Measurements from ENCODE around the gene TERB1. TPM values are rescaled to one million over a fixed set of nuclear protein-coding genes. Genes with fewer than 3 reads are reported as not detected.

Gene TERB1
- total RNA-seq, 1 experiment from 2014 or later, result not detected

DNA sequence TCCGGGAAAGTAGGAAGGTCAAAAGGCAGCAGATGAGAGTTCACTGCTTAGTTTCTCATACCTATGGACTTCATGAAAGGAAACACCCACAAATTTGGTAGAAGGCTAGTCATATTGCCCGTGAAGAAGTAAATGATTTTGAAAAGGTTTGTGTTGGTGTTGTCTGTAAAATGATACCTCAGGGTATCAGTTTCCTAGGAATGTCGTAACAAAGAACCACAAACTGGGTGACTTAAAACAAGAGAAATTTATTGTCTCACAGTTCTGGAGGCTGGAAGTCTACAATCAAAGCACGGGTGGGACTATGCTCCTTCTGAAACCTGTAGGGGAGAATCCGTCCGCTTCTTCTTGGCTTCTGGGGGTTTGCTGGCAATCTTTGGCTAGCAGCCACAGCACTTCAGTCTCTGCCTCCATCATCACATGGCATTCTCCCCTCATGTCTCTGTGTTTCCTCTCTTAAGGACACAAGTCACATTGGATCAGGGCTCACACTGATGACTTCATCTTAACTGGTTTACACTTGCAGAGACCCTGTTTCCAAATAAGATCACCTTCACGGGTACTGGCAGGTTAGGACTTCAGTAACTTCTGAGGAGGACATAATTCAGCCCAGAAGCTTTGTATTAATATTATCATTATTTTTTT lies 31.4 kb upstream of the TERB1 start:
- POLR2A ChIA-PET, result no interaction called here

DNA sequence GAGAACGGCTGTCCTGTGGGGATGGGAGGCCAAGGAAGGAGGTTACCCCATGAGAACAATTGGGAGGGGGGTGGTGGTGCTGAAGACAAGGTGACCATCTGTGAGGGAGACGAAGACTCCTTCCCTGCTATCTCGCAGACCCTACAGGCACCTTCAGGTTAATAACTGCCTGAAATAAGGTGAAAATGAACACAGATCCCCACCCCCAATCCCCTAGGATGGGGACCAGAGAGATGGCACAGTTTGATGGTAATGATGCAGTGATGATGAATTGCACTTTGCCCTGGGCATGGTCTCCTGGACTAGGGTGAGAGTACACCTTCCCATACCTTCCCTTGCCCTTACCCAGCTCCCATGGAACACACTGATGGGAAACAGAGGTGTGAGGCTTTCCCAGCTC lies 30.8 kb upstream of the TERB1 start:
- ChIA-PET CTCF (interaction anchor here (0.6 to 4.7 kb wide), 4 partner anchors 12 to 186 kb away, joined by 3 to 100 read pairs (median 75); partner anchors contain the start of gene CA7), POLR2A (interaction anchor here (1.4 kb wide), 1 partner anchor 41 kb away, joined by 4 read pairs; no protein-coding TSS in a partner anchor)
- Mint-ChIP-seq H3K4me3 (no peak overlapping the region), H3K9me3 (no peaks in the 10 kb centered on the region), H3K36me3 (peaks cover 7% of the 10 kb centered on the region), H3K27ac (no peak overlapping the region), H3K27me3 (ENCODE audit: low read depth) (peaks cover 19% of the 10 kb centered on the region), H3K4me1 (peaks cover 20% of the 10 kb centered on the region)
- DNase-seq (ENCODE audit: low spot score) (no peak), ATAC-seq (no peak)
- TF ChIP-seq ZNF219 (CRISPR knock-in tag; IDR thresholded peaks at IDR 0.05; ENCODE audit: borderline replicate concordance), result no peak
- TF ChIP-seq, protein P1, sequence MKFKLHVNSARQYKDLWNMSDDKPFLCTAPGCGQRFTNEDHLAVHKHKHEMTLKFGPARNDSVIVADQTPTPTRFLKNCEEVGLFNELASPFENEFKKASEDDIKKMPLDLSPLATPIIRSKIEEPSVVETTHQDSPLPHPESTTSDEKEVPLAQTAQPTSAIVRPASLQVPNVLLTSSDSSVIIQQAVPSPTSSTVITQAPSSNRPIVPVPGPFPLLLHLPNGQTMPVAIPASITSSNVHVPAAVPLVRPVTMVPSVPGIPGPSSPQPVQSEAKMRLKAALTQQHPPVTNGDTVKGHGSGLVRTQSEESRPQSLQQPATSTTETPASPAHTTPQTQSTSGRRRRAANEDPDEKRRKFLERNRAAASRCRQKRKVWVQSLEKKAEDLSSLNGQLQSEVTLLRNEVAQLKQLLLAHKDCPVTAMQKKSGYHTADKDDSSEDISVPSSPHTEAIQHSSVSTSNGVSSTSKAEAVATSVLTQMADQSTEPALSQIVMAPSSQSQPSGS (CRISPR knock-in tag; IDR thresholded peaks at IDR 0.05; ENCODE audit: borderline replicate concordance, low read depth), result no peak
- no peak for TF ChIP-seq NR1H2 (CRISPR knock-in tag; IDR thresholded peaks at IDR 0.05)
- no peak for TF ChIP-seq ZBTB21 (CRISPR knock-in tag; IDR thresholded peaks at IDR 0.05; ENCODE audit: borderline replicate concordance)
- TF ChIP-seq, protein P2, sequence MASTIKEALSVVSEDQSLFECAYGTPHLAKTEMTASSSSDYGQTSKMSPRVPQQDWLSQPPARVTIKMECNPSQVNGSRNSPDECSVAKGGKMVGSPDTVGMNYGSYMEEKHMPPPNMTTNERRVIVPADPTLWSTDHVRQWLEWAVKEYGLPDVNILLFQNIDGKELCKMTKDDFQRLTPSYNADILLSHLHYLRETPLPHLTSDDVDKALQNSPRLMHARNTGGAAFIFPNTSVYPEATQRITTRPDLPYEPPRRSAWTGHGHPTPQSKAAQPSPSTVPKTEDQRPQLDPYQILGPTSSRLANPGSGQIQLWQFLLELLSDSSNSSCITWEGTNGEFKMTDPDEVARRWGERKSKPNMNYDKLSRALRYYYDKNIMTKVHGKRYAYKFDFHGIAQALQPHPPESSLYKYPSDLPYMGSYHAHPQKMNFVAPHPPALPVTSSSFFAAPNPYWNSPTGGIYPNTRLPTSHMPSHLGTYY (CRISPR knock-in tag; IDR thresholded peaks at IDR 0.05), result no peak
- no peak for TF ChIP-seq JUN (CRISPR knock-in tag; IDR thresholded peaks at IDR 0.05)
- no peak for TF ChIP-seq TCF7 (CRISPR knock-in tag; IDR thresholded peaks at IDR 0.05; ENCODE audit: low read depth)
- TF ChIP-seq, protein P3, sequence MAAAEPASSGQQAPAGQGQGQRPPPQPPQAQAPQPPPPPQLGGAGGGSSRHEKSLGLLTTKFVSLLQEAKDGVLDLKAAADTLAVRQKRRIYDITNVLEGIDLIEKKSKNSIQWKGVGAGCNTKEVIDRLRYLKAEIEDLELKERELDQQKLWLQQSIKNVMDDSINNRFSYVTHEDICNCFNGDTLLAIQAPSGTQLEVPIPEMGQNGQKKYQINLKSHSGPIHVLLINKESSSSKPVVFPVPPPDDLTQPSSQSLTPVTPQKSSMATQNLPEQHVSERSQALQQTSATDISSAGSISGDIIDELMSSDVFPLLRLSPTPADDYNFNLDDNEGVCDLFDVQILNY (CRISPR knock-in tag; IDR thresholded peaks at IDR 0.05), result no peak
- TF ChIP-seq ZNF423 (CRISPR knock-in tag; IDR thresholded peaks at IDR 0.05), result no peak
- no peak for TF ChIP-seq PRRX2 (CRISPR knock-in tag; IDR thresholded peaks at IDR 0.05)
- TF ChIP-seq GRHL2 (CRISPR knock-in tag; IDR thresholded peaks at IDR 0.05; ENCODE audit: insufficient replicate concordance, severe bottlenecking), result no peak
- TF ChIP-seq MXD4 (CRISPR knock-in tag; IDR thresholded peaks at IDR 0.05; ENCODE audit: borderline replicate concordance), result no peak
- TF ChIP-seq, protein P4, sequence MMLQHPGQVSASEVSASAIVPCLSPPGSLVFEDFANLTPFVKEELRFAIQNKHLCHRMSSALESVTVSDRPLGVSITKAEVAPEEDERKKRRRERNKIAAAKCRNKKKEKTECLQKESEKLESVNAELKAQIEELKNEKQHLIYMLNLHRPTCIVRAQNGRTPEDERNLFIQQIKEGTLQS (CRISPR knock-in tag; conservative IDR thresholded peaks at IDR 0.05), result no peak
- TF ChIP-seq ZNF121 (CRISPR knock-in tag; IDR thresholded peaks at IDR 0.05), result no peak

More for the DNA sequence above, 31.4 kb upstream of the TERB1 start:
- Mint-ChIP-seq H3K9me3 (no peaks in the 10 kb centered on the region), H3K4me1 (peaks cover 17% of the 10 kb centered on the region), H3K27ac (no peak overlapping the region), H3K4me3 (no peak overlapping the region), H3K27me3 (ENCODE audit: low read depth) (peaks cover 24% of the 10 kb centered on the region), H3K36me3 (peaks cover 4% of the 10 kb centered on the region)
- no peak for DNase-seq (ENCODE audit: low spot score)
- CTCF ChIA-PET, result interaction anchor here (4.7 kb wide), 1 partner anchor 35 kb away, joined by 100 read pairs; no protein-coding TSS in a partner anchor
- ATAC-seq, result no peak
- TF ChIP-seq SMAD3 (CRISPR knock-in tag; IDR thresholded peaks at IDR 0.05; ENCODE audit: borderline replicate concordance) (no peak), TCF7 (CRISPR knock-in tag; IDR thresholded peaks at IDR 0.05; ENCODE audit: low read depth) (no peak), PRRX2 (CRISPR knock-in tag; IDR thresholded peaks at IDR 0.05) (no peak), ESRRA (CRISPR knock-in tag; IDR thresholded peaks at IDR 0.05; ENCODE audit: borderline replicate concordance) (no peak), ETV6 (CRISPR knock-in tag; IDR thresholded peaks at IDR 0.05) (no peak), ZNF416 (CRISPR knock-in tag; IDR thresholded peaks at IDR 0.05) (no peak), NFATC4 (CRISPR knock-in tag; IDR thresholded peaks at IDR 0.05) (no peak), FOXK1 (CRISPR knock-in tag; IDR thresholded peaks at IDR 0.05) (no peak)
- TF ChIP-seq, protein P5, sequence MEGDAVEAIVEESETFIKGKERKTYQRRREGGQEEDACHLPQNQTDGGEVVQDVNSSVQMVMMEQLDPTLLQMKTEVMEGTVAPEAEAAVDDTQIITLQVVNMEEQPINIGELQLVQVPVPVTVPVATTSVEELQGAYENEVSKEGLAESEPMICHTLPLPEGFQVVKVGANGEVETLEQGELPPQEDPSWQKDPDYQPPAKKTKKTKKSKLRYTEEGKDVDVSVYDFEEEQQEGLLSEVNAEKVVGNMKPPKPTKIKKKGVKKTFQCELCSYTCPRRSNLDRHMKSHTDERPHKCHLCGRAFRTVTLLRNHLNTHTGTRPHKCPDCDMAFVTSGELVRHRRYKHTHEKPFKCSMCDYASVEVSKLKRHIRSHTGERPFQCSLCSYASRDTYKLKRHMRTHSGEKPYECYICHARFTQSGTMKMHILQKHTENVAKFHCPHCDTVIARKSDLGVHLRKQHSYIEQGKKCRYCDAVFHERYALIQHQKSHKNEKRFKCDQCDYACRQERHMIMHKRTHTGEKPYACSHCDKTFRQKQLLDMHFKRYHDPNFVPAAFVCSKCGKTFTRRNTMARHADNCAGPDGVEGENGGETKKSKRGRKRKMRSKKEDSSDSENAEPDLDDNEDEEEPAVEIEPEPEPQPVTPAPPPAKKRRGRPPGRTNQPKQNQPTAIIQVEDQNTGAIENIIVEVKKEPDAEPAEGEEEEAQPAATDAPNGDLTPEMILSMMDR (IDR thresholded peaks at IDR 0.05), result no peak
- TF ChIP-seq, protein P6, sequence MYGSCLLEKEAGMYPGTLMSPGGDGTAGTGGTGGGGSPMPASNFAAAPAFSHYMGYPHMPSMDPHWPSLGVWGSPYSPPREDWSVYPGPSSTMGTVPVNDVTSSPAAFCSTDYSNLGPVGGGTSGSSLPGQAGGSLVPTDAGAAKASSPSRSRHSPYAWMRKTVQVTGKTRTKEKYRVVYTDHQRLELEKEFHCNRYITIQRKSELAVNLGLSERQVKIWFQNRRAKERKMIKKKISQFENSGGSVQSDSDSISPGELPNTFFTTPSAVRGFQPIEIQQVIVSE (CRISPR knock-in tag; IDR thresholded peaks at IDR 0.05; ENCODE audit: borderline replicate concordance), result no peak
- TF ChIP-seq, protein P7, sequence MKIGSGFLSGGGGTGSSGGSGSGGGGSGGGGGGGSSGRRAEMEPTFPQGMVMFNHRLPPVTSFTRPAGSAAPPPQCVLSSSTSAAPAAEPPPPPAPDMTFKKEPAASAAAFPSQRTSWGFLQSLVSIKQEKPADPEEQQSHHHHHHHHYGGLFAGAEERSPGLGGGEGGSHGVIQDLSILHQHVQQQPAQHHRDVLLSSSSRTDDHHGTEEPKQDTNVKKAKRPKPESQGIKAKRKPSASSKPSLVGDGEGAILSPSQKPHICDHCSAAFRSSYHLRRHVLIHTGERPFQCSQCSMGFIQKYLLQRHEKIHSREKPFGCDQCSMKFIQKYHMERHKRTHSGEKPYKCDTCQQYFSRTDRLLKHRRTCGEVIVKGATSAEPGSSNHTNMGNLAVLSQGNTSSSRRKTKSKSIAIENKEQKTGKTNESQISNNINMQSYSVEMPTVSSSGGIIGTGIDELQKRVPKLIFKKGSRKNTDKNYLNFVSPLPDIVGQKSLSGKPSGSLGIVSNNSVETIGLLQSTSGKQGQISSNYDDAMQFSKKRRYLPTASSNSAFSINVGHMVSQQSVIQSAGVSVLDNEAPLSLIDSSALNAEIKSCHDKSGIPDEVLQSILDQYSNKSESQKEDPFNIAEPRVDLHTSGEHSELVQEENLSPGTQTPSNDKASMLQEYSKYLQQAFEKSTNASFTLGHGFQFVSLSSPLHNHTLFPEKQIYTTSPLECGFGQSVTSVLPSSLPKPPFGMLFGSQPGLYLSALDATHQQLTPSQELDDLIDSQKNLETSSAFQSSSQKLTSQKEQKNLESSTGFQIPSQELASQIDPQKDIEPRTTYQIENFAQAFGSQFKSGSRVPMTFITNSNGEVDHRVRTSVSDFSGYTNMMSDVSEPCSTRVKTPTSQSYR (CRISPR knock-in tag; IDR thresholded peaks at IDR 0.05), result no peak
- TF ChIP-seq, protein P8, sequence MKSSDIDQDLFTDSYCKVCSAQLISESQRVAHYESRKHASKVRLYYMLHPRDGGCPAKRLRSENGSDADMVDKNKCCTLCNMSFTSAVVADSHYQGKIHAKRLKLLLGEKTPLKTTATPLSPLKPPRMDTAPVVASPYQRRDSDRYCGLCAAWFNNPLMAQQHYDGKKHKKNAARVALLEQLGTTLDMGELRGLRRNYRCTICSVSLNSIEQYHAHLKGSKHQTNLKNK (CRISPR knock-in tag; IDR thresholded peaks at IDR 0.05), result no peak

All from WTC11 (cell line).